NCI-H2107 (cell line): Measurements from ENCODE around the gene ENPP5.

Experiments
- DNase-seq: peaks from one replicate; lab custom pipeline; 2025; lab: John Stamatoyannopoulos, UW

ENPP5 gene

GRCh38 chr6:46170357-46171289 is at the start of gene ENPP5:
TSS of gene ENPP5 (minus strand) at chr6:46170980. CDS start at chr6:46168262, 2,718 bp downstream.
- peak; percentile 66 for DNase-seq

- no peak for DNase-seq
Observed at GRCh38 chr6:46219661-46220060, 48.9 kb upstream of the ENPP5 start.

GRCh38 chr6:46218457-46218856 is 47.7 kb upstream of the ENPP5 start:
- DNase-seq: no peak

GRCh38 chr6:46217671-46218131 is 46.9 kb upstream of the ENPP5 start:
- DNase-seq: no peak

GRCh38 chr6:46216879-46217278 is 46.1 kb upstream of the ENPP5 start:
- DNase-seq: no peak

- no peak for DNase-seq
Observed at GRCh38 chr6:46215777-46216176, 45.0 kb upstream of the ENPP5 start.

GRCh38 chr6:46215213-46215612 is 44.4 kb upstream of the ENPP5 start:
- no peak for DNase-seq

GRCh38 chr6:46211917-46212316 is 41.1 kb upstream of the ENPP5 start:
- DNase-seq: no peak

GRCh38 chr6:46210294-46210693 is 39.5 kb upstream of the ENPP5 start:
- DNase-seq: no peak

GRCh38 chr6:46208303-46208702 is 37.5 kb upstream of the ENPP5 start:
- no peak for DNase-seq

- DNase-seq: no peak
Observed at GRCh38 chr6:46207174-46207573, 36.4 kb upstream of the ENPP5 start.

GRCh38 chr6:46204880-46205650 is 34.3 kb upstream of the ENPP5 start:
- DNase-seq: no peak

- DNase-seq: no peak
Observed at GRCh38 chr6:46203391-46204177, 32.8 kb upstream of the ENPP5 start.

GRCh38 chr6:46201702-46202101 is 30.9 kb upstream of the ENPP5 start:
- no peak for DNase-seq

GRCh38 chr6:46199387-46199786 is 28.6 kb upstream of the ENPP5 start:
- DNase-seq: no peak

- DNase-seq: no peak
Observed at GRCh38 chr6:46191961-46192360, 21.2 kb upstream of the ENPP5 start.

- DNase-seq: no peak
Observed at GRCh38 chr6:46190889-46191288, 20.1 kb upstream of the ENPP5 start.

- no peak for DNase-seq
Observed at GRCh38 chr6:46189726-46190125, 18.9 kb upstream of the ENPP5 start.

- no peak for DNase-seq
Observed at GRCh38 chr6:46186583-46186982, 15.8 kb upstream of the ENPP5 start.

- DNase-seq: no peak
Observed at GRCh38 chr6:46184114-46184513, 13.3 kb upstream of the ENPP5 start.

GRCh38 chr6:46175976-46176375 is 5.2 kb upstream of the ENPP5 start:
- DNase-seq: no peak

- no peak for DNase-seq
Observed at GRCh38 chr6:46175446-46175845, 4.7 kb upstream of the ENPP5 start.
